Renal cortex interstitium (tissue), 3 donors: ENCODE data around the gene KRTAP21-2. TPM values are rescaled to one million over a fixed set of nuclear protein-coding genes. Genes with fewer than 3 reads are reported as not detected.

Experiments
- polyA plus RNA-seq, 3 donors: library from polyadenylated mRNA; unstranded; fragments of 120-200 nt; gene quantifications; one replicate each; pipeline ENCODE4 v1.2.1, GENCODE V29; 2013; ENCODE audit not compliant: insufficient read length in 3 of 3

The KRTAP21-2 gene
- polyA plus RNA-seq, 3 donors, result not detected

Other genes starting within 250 kb of the KRTAP21-2 start
- not detected for gene KRTAP19-5, start 245.1 kb downstream of the KRTAP21-2 start, polyA plus RNA-seq
- not detected for gene KRTAP19-6, start 205.4 kb downstream of the KRTAP21-2 start, polyA plus RNA-seq
- gene KRTAP19-7, start 185.9 kb downstream of the KRTAP21-2 start, polyA plus RNA-seq, result not detected
- gene KRTAP22-2, start 156.9 kb downstream of the KRTAP21-2 start, polyA plus RNA-seq, result not detected
- not detected for gene KRTAP6-3, start 154.8 kb downstream of the KRTAP21-2 start, polyA plus RNA-seq
- not detected for gene KRTAP6-2, start 148.4 kb downstream of the KRTAP21-2 start, polyA plus RNA-seq
- not detected for gene KRTAP22-1, start 146.2 kb downstream of the KRTAP21-2 start, polyA plus RNA-seq
- not detected for gene KRTAP6-1, start 133.3 kb downstream of the KRTAP21-2 start, polyA plus RNA-seq
- gene KRTAP20-1, start 130.8 kb downstream of the KRTAP21-2 start, polyA plus RNA-seq, result not detected
- not detected for gene KRTAP20-4, start 126.6 kb downstream of the KRTAP21-2 start, polyA plus RNA-seq
- gene KRTAP20-2, start 112.1 kb downstream of the KRTAP21-2 start, polyA plus RNA-seq, result not detected
- not detected for gene KRTAP20-3, start 104.4 kb downstream of the KRTAP21-2 start, polyA plus RNA-seq
- gene KRTAP21-3, start 28.5 kb downstream of the KRTAP21-2 start, polyA plus RNA-seq, result not detected
- not detected for gene KRTAP21-1, start 8.2 kb upstream of the KRTAP21-2 start, polyA plus RNA-seq
- not detected for gene KRTAP8-1, start 66.0 kb upstream of the KRTAP21-2 start, polyA plus RNA-seq
- gene KRTAP7-1, start 82.5 kb upstream of the KRTAP21-2 start, polyA plus RNA-seq, result not detected
- not detected for gene KRTAP11-1, start 134.3 kb upstream of the KRTAP21-2 start, polyA plus RNA-seq